ENCODE measurements around the gene MINDY2.
"Not testable (repeated sequence)": the region's sequence is repeated elsewhere in the genome, so short reads cannot be mapped to it uniquely, and the experiment has no call there.

The MINDY2 gene

GRCh38 chr15:58755350-58755749 is 15.8 kb upstream of the MINDY2 start:
- DNase-seq: no peak

- DNase-seq: no peak
Measured at GRCh38 chr15:58755956-58756355, 15.1 kb upstream of the MINDY2 start.

- no peak for DNase-seq
Measured at GRCh38 chr15:58758141-58758540, 13.0 kb upstream of the MINDY2 start.

GRCh38 chr15:58760385-58761009 is 10.6 kb upstream of the MINDY2 start:
- DNase-seq: no peak

GRCh38 chr15:58761010-58761388 is 10.1 kb upstream of the MINDY2 start:
- no peak for DNase-seq

- DNase-seq: no peak
Measured at GRCh38 chr15:58762285-58762684, 8.8 kb upstream of the MINDY2 start.

- no peak for DNase-seq
Measured at GRCh38 chr15:58762731-58763130, 8.4 kb upstream of the MINDY2 start.

GRCh38 chr15:58764468-58764867 is 6.6 kb upstream of the MINDY2 start:
- DNase-seq: no peak

- DNase-seq: no peak
Measured at GRCh38 chr15:58766290-58766689, 4.8 kb upstream of the MINDY2 start.

GRCh38 chr15:58768601-58769004 is 2.5 kb upstream of the MINDY2 start:
- DNase-seq: not testable (repeated sequence)

GRCh38 chr15:58770519-58770856 is 614 bp upstream of the MINDY2 start:
- DNase-seq: no peak

- DNase-seq: no peak
Measured at GRCh38 chr15:58771621-58772250, 634 bp downstream of the MINDY2 start.

- no peak for DNase-seq
Measured at GRCh38 chr15:58773024-58773423, 1.9 kb downstream of the MINDY2 start.

- no peak for DNase-seq
Measured at GRCh38 chr15:58775402-58775801, 4.3 kb downstream of the MINDY2 start.

GRCh38 chr15:58777107-58777506 is 6.0 kb downstream of the MINDY2 start:
- no peak for DNase-seq

- no peak for DNase-seq
Measured at GRCh38 chr15:58779554-58779953, 8.5 kb downstream of the MINDY2 start.

- DNase-seq: no peak
Measured at GRCh38 chr15:58785355-58785754, 14.3 kb downstream of the MINDY2 start.

GRCh38 chr15:58788056-58788710 is 17.1 kb downstream of the MINDY2 start:
- no peak for DNase-seq

- no peak for DNase-seq
Measured at GRCh38 chr15:58793862-58794261, 22.8 kb downstream of the MINDY2 start.

GRCh38 chr15:58795825-58796224 is 24.7 kb downstream of the MINDY2 start:
- no peak for DNase-seq

- DNase-seq: no peak
Measured at GRCh38 chr15:58797505-58797904, 26.4 kb downstream of the MINDY2 start.

GRCh38 chr15:58805095-58805494 is 34.0 kb downstream of the MINDY2 start:
- no peak for DNase-seq

GRCh38 chr15:58823267-58823666 is 52.2 kb downstream of the MINDY2 start:
- not testable (repeated sequence) for DNase-seq

- DNase-seq: no peak
Measured at GRCh38 chr15:58830556-58830955, 59.5 kb downstream of the MINDY2 start.
